ENCODE results near the gene CIRBP. TPM values are rescaled to one million over a fixed set of nuclear protein-coding genes. Genes with fewer than 3 reads are reported as not detected.

Gene CIRBP
- total RNA-seq, 1 donor from 2014 or later = 352 TPM

- ATAC-seq (no peak), DNase-seq (no peak)
- intact Hi-C loops (cut with DNase I) = no loop called here
- TF ChIP-seq CTCF (IDR thresholded peaks at IDR 0.05) = no peak
- Histone ChIP-seq H3K36me3 (no peaks in the 10 kb centered on the region), H3K4me3 (no peak overlapping the region), H3K27me3 (ENCODE audit: low read depth) (peaks cover 58% of the 10 kb centered on the region), H3K27ac (no peak overlapping the region), H3K4me1 (peaks cover 3% of the 10 kb centered on the region), H3K9me3 (no peaks in the 10 kb centered on the region)
These were observed 27.6 kb downstream of the CIRBP start for GRCh38 chr19:1296575-1297271.

GRCh38 chr19:1298235-1298634 lies 29.1 kb downstream of the CIRBP start:
- Histone ChIP-seq H3K27me3 (ENCODE audit: low read depth) (peaks cover 44% of the 10 kb centered on the region), H3K27ac (no peak overlapping the region), H3K9me3 (no peaks in the 10 kb centered on the region), H3K4me3 (no peak overlapping the region), H3K36me3 (no peaks in the 10 kb centered on the region), H3K4me1 (peaks cover 3% of the 10 kb centered on the region)
- ATAC-seq (no peak), DNase-seq (no peak)
- intact Hi-C loops (cut with DNase I) = no loop called here
- TF ChIP-seq CTCF (IDR thresholded peaks at IDR 0.05) = no peak

GRCh38 chr19:1299801-1300200 lies 30.7 kb downstream of the CIRBP start:
- DNase-seq (no peak), ATAC-seq (no peak)
- TF ChIP-seq CTCF (IDR thresholded peaks at IDR 0.05) = no peak
- H3K9me3 ChIP-seq = no peaks in the 10 kb centered on the region
- no peak overlapping the region for H3K4me3 ChIP-seq
- H3K27me3 ChIP-seq (ENCODE audit: low read depth) = peaks cover 28% of the 10 kb centered on the region
- H3K4me1 ChIP-seq = peaks cover 3% of the 10 kb centered on the region
- no peaks in the 10 kb centered on the region for H3K36me3 ChIP-seq
- no peak overlapping the region for H3K27ac ChIP-seq
- intact Hi-C loops (cut with DNase I) = no loop called here

GRCh38 chr19:1300744-1301490 lies 31.8 kb downstream of the CIRBP start:
- H3K36me3 ChIP-seq = no peaks in the 10 kb centered on the region
- H3K27me3 ChIP-seq (ENCODE audit: low read depth) = peaks cover 18% of the 10 kb centered on the region
- intact Hi-C loops (cut with DNase I) = no loop called here
- H3K9me3 ChIP-seq = no peaks in the 10 kb centered on the region
- ATAC-seq (no peak), DNase-seq (no peak)
- no peak for TF ChIP-seq CTCF (IDR thresholded peaks at IDR 0.05)
- no peak overlapping the region for H3K4me3 ChIP-seq
- H3K4me1 ChIP-seq = no peaks in the 10 kb centered on the region
- H3K27ac ChIP-seq = no peak overlapping the region

- Histone ChIP-seq H3K36me3 (no peaks in the 10 kb centered on the region), H3K27ac (no peak overlapping the region), H3K27me3 (ENCODE audit: low read depth) (peaks cover 4% of the 10 kb centered on the region), H3K4me3 (no peak overlapping the region), H3K4me1 (no peaks in the 10 kb centered on the region), H3K9me3 (no peaks in the 10 kb centered on the region)
- TF ChIP-seq CTCF (IDR thresholded peaks at IDR 0.05) = no peak
- intact Hi-C loops (cut with DNase I) = no loop called here
- DNase-seq (no peak), ATAC-seq (peak in 1 of 2 donors; percentile 35)
These were observed 33.6 kb downstream of the CIRBP start for GRCh38 chr19:1302533-1303239.

Data from lower lobe of right lung (tissue), 2 donors.